Psoas muscle (tissue), 8 donors: ENCODE data around the gene FFAR2. TPM values are rescaled to one million over a fixed set of nuclear protein-coding genes. Genes with fewer than 3 reads are reported as not detected.

ENCODE experiments used
- ATAC-seq, 4 donors: fragments of 200-7000 bp; cut with Tn5 transposase; one replicate each; pipeline ENCODE4 v1.9.1; 2020; ENCODE audit warnings: moderate library complexity in 3 of 4, mild to moderate bottlenecking in 2 of 4
- DNase-seq, 2 donors: peaks; one replicate each; pipeline ENCODE4 v3.0.0-alpha.2; 2020
- H3K27ac ChIP-seq: fragments of 200-600 bp; one replicate; pipeline ENCODE4 v1.8.0; 2022
- H3K27me3 ChIP-seq, 3 donors: fragments of 200-600 bp in 1 of 3; one replicate each; pipeline versions ENCODE4 v1.6.1 to v1.8.0; 2013 to 2022; ENCODE audit warnings: low read length in 2 of 3, mild to moderate bottlenecking in 2 of 3, moderate library complexity in 1 of 3; ENCODE audit not compliant: insufficient read depth in 3 of 3
- H3K36me3 ChIP-seq, 2 donors: fragments of 200-600 bp in 1 of 2; one replicate each; pipeline versions ENCODE4 v1.6.1 to v1.8.0; 2013 to 2022; ENCODE audit warnings: low read depth in 1 of 2, mild to moderate bottlenecking in 1 of 2, moderate library complexity in 1 of 2; ENCODE audit not compliant: insufficient read depth in 1 of 2
- H3K4me1 ChIP-seq: fragments of 200-600 bp; one replicate; pipeline ENCODE4 v1.8.0; 2022
- H3K4me3 ChIP-seq: fragments of 200-600 bp; one replicate; pipeline ENCODE4 v1.8.0; 2022; ENCODE audit warnings: mild to moderate bottlenecking
- H3K9me3 ChIP-seq: fragments of 200-600 bp; one replicate; pipeline ENCODE4 v1.8.0; 2022
- CTCF ChIP-seq: fragments of 200-600 bp; IDR thresholded peaks from one replicate; pipeline ENCODE4 v1.8.0; 2022; ENCODE audit warnings: antibody characterized with exemption
- WGBS, 3 donors: extraction: QIAGEN DNeasy Blood & Tissue Kit; methylation state at CpG; one replicate each; pipeline versions ENCODE4 v1.1.6 to v1.1.7; 2013; 5-methylcytosine and 5-hydroxymethylcytosine counted together
- intact Hi-C, 2 donors: fragments of 100-400 bp; cut with DNase I; formaldehyde crosslinking; loops; one replicate each; pipeline versions ENCODE4 v1.11.0 to v1.14.2; 2022
- polyA plus RNA-seq, 3 donors: library from polyadenylated mRNA; stranded (reverse); fragments of 200-250 nt; gene quantifications; one replicate each; pipeline ENCODE4 v1.2.3, GENCODE V29; 2013
- total RNA-seq, 4 donors: library from RNA; stranded (reverse); fragmentation: NEBNext Ultra II Directional in 2 of 4; extraction: Animal tissue kit (Norgen Biotek cat#: 25700) in 2 of 4; gene quantifications; one replicate each; pipeline versions ENCODE4 v1.2.1 to v1.2.4, GENCODE V29; 2021 to 2023
- donor health status: healthy with polysubstance abuse.
- donor health status: DM: no; HTN: no; CAD: no; lungs with moderate emphysema.
- donor health status: Bipolar disorder and iron deficiency.
- donor health status: healthy.
- donor health status: DM: yes; HTN: yes; CAD: no.
- donor health status: DM: no; HTN: no; CAD: no.
- donor health status: DM: no; HTN: no; CAD: no.
- donor health status: DM: yes; HTN: yes; CAD: no.

Gene FFAR2
- total and polyA plus RNA-seq, 7 donors = 0.07 to 0.47 (median 0.14) TPM; not detected in 1

DNA sequence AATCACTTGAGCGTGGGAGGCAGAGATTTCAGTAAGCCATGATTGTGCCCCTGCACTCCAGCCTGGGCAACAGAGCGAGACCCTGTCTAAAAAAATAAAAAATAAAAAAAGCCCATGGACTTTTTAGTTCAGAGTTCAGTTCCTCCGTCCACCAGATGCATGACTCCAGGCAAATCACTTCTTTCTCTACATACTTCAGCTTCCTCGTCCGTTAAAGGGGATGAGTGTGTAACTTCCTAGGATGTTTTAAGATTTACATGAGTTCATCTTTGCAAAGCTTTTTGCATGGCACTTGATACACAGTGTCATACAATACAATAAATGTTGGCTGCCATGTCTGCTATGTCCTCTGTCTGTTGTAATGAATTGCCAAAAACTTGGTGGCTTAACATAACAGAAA, 10.0 kb upstream of the FFAR2 start:
- no peak for ATAC-seq
- WGBS, 3 donors = 83 to 92% (median 85%) methylated on average over 5 of the region's 5 CpGs

GRCh38 chr19:35438527-35438926, 9.5 kb upstream of the FFAR2 start:
- Histone ChIP-seq H3K4me1 (peaks cover 2% of the 10 kb centered on the region), H3K27ac (no peak overlapping the region), H3K4me3 (no peak overlapping the region), H3K36me3 (no peaks in the 10 kb centered on the region), H3K9me3 (no peaks in the 10 kb centered on the region), H3K27me3 (peaks cover 0 to 11% (median 5%) of the 10 kb centered on the region in 3 donors)
- DNase-seq (no peak), ATAC-seq (no peak)
- no peak for TF ChIP-seq CTCF
- WGBS, 3 donors = 56 to 64% (median 60%) methylated on average over 5 of the region's 5 CpGs
- intact Hi-C loops = no loop called here

More for the DNA sequence above, 10.0 kb upstream of the FFAR2 start:
- no peak for TF ChIP-seq CTCF
- Histone ChIP-seq H3K4me1 (peaks cover 2% of the 10 kb centered on the region), H3K36me3 (no peaks in the 10 kb centered on the region), H3K9me3 (no peaks in the 10 kb centered on the region), H3K4me3 (no peak overlapping the region), H3K27me3 (peaks cover 0 to 11% (median 5%) of the 10 kb centered on the region in 3 donors), H3K27ac (no peak overlapping the region)
- intact Hi-C loops = no loop called here
- no peak for DNase-seq

GRCh38 chr19:35439921-35440320, 8.1 kb upstream of the FFAR2 start:
- no peak overlapping the region for H3K27ac ChIP-seq
- no peaks in the 10 kb centered on the region for H3K36me3 ChIP-seq
- peaks cover 0 to 11% (median 5%) of the 10 kb centered on the region in 3 donors for H3K27me3 ChIP-seq
- no peak for ATAC-seq
- 88 to 90% (median 90%) methylated on average over 6 of the region's 6 CpGs for WGBS, 3 donors
- no peak for TF ChIP-seq CTCF
- no peak for DNase-seq
- H3K9me3 ChIP-seq = no peaks in the 10 kb centered on the region
- no peaks in the 10 kb centered on the region for H3K4me1 ChIP-seq
- no peak overlapping the region for H3K4me3 ChIP-seq
- intact Hi-C loops = no loop called here

DNA sequence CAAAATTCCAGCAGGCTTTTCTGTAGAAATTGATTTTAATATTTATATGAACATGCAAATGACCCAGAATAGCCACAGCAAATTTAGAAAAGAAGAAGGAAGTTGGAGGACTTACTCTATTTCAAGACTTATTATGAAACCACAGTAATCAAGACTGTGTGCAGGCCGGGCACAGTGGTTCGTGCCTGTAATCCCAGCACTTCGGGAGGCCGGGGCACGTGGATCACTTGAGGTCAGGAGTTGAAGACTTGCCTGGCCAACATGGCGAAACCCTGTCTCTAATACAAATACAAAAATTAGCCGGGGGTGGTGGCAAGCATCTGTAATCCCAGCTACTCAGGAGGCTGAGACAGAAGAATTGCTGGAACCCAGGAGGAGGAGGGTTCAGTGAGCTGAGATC, 6.0 kb upstream of the FFAR2 start:
- Histone ChIP-seq H3K9me3 (no peaks in the 10 kb centered on the region), H3K36me3 (no peaks in the 10 kb centered on the region), H3K4me1 (no peaks in the 10 kb centered on the region), H3K27ac (no peak overlapping the region), H3K27me3 (peaks cover 0 to 4% (median under 1%) of the 10 kb centered on the region in 3 donors), H3K4me3 (no peak overlapping the region)
- WGBS, 3 donors = 56 to 77% (median 62%) methylated on average over 7 of the region's 7 CpGs
- DNase-seq (peak; percentile 42 to 59), ATAC-seq (no peak)
- no peak for TF ChIP-seq CTCF
- intact Hi-C loops = no loop called here

- no peaks in the 10 kb centered on the region for H3K4me1 ChIP-seq
- peaks cover 0 to 3% (median 0%) of the 10 kb centered on the region in 3 donors for H3K27me3 ChIP-seq
- WGBS, 3 donors = 58 to 68% (median 59%) methylated on average over 1 of the region's 1 CpG
- intact Hi-C loops = no loop called here
- no peak overlapping the region for H3K4me3 ChIP-seq
- no peaks in the 10 kb centered on the region for H3K9me3 ChIP-seq
- DNase-seq (no peak), ATAC-seq (no peak)
- no peak overlapping the region for H3K27ac ChIP-seq
- no peak for TF ChIP-seq CTCF
- no peaks in the 10 kb centered on the region for H3K36me3 ChIP-seq
Observed at GRCh38 chr19:35444735-35445134, 3.3 kb upstream of the FFAR2 start.
